Gastroesophageal sphincter (tissue), 4 donors: ENCODE data around the gene FARS2. TPM values are rescaled to one million over a fixed set of nuclear protein-coding genes. Genes with fewer than 3 reads are reported as not detected.

ENCODE experiments used
- ATAC-seq: fragments of 150-250 bp; one replicate; pipeline ENCODE4 v1.9.1; 2016; ENCODE audit warnings: mild to moderate bottlenecking, moderate library complexity
- H3K27ac ChIP-seq, 4 donors: fragments of 200-600 bp; sonication (generic) in 3 of 4; 1 replicate in 3 of 4; 2 replicates in 1 of 4; pipeline ENCODE4 v1.5.1; 2016 to 2019
- H3K27me3 ChIP-seq: fragments of 200-600 bp; sonication (generic); one replicate; pipeline ENCODE4 v1.5.1; 2019
- H3K36me3 ChIP-seq, 2 donors: fragments of 200-600 bp; sonication (generic); one replicate each; pipeline ENCODE4 v1.5.1; 2019; ENCODE audit warnings: control low read depth in 1 of 2
- H3K4me1 ChIP-seq, 3 donors: fragments of 200-600 bp; sonication (generic); 1 replicate in 2 of 3; 2 replicates in 1 of 3; pipeline ENCODE4 v1.5.1; 2016 to 2019; ENCODE audit warnings: control low read depth in 2 of 3
- H3K4me3 ChIP-seq, 2 donors: fragments of 200-600 bp; sonication (generic); one replicate each; pipeline ENCODE4 v1.5.1; 2019; ENCODE audit warnings: mild to moderate bottlenecking in 1 of 2, moderate library complexity in 1 of 2
- H3K9me3 ChIP-seq, 3 donors: fragments of 200-600 bp; sonication (generic); one replicate each; pipeline ENCODE4 v1.5.1; 2017 to 2019; ENCODE audit warnings: control low read depth in 2 of 3
- CTCF ChIP-seq, 4 experiments: fragments of 200-600 bp in 2 of 4; fragments of 450-650 bp in 2 of 4; sonication (generic) in 1 of 4; IDR thresholded peaks; one replicate each; pipeline ENCODE4 v1.5.1; 2017 to 2019; ENCODE audit warnings: antibody characterized with exemption in 4 of 4, mild to moderate bottlenecking in 2 of 4, moderate library complexity in 2 of 4
- EP300 ChIP-seq: sonication (generic); formaldehyde crosslinking; IDR thresholded peaks from one replicate; pipeline ENCODE4 v1.6.1; 2017; ENCODE audit warnings: antibody characterized with exemption, mild to moderate bottlenecking
- POLR2A ChIP-seq, 2 donors: fragments of 450-650 bp; IDR thresholded peaks; one replicate each; pipeline ENCODE4 v1.6.1; 2017; ENCODE audit warnings: antibody characterized with exemption in 2 of 2, mild to moderate bottlenecking in 2 of 2, moderate library complexity in 1 of 2
- POLR2AphosphoS5 ChIP-seq: sonication (generic); formaldehyde crosslinking; IDR thresholded peaks from one replicate; pipeline ENCODE4 v1.6.1; 2017; ENCODE audit warnings: antibody characterized with exemption
- WGBS, 2 donors: methylation state at CpG; one replicate each; pipeline ENCODE4 v1.1.5; 2018; ENCODE audit warnings: low coverage in 1 of 2; 5-methylcytosine and 5-hydroxymethylcytosine counted together
- total RNA-seq, 4 donors: library from RNA; depleted of rRNA; stranded (reverse); fragments of >200 nt; gene quantifications; one replicate each; pipeline ENCODE4 v1.1.0, GENCODE V29; 2016

FARS2 gene
- total RNA-seq, 4 donors from 2014 or later = 9.8 to 16.3 (median 14.4) TPM

- WGBS, 2 donors = 65 to 86% methylated on average over 4 to 5 of the region's 17 CpGs
- no peak for ATAC-seq
- Histone ChIP-seq H3K27ac (no peak overlapping the region), H3K4me1 (no peaks in the 10 kb centered on the region), H3K9me3 (no peaks in the 10 kb centered on the region), H3K4me3 (no peak overlapping the region), H3K27me3 (no peaks in the 10 kb centered on the region), H3K36me3 (no peaks in the 10 kb centered on the region)
- no peak for TF ChIP-seq CTCF (IDR thresholded peaks at IDR 0.05)
- TF ChIP-seq EP300 = no peak
- no peak for TF ChIP-seq POLR2AphosphoS5
- TF ChIP-seq POLR2A (IDR thresholded peaks at IDR 0.05) = no peak
These were observed 331.7 kb downstream of the FARS2 start for GRCh38 chr6:5592886-5593519.

- ATAC-seq = no peak
- H3K36me3 ChIP-seq = no peaks in the 10 kb centered on the region
- no peak for TF ChIP-seq POLR2AphosphoS5
- TF ChIP-seq EP300 = no peak
- TF ChIP-seq POLR2A (IDR thresholded peaks at IDR 0.05) = no peak
- no peak for TF ChIP-seq CTCF (IDR thresholded peaks at IDR 0.05)
- H3K27me3 ChIP-seq = no peaks in the 10 kb centered on the region
- 100% methylated on average over 2 to 6 of the region's 7 CpGs for WGBS, 2 donors
- no peaks in the 10 kb centered on the region for H3K9me3 ChIP-seq
- no peak overlapping the region for H3K27ac ChIP-seq
- H3K4me3 ChIP-seq = no peak overlapping the region
- no peaks in the 10 kb centered on the region for H3K4me1 ChIP-seq
These were observed 333.9 kb downstream of the FARS2 start for GRCh38 chr6:5595184-5595583.

GRCh38 chr6:5597413-5597812 lies 336.1 kb downstream of the FARS2 start:
- 75 to 79% methylated on average over 6 to 7 of the region's 7 CpGs for WGBS, 2 donors
- no peak for TF ChIP-seq EP300
- no peak for TF ChIP-seq POLR2AphosphoS5
- no peak for TF ChIP-seq POLR2A (IDR thresholded peaks at IDR 0.05)
- TF ChIP-seq CTCF (IDR thresholded peaks at IDR 0.05) = no peak
- Histone ChIP-seq H3K27me3 (no peaks in the 10 kb centered on the region), H3K36me3 (no peaks in the 10 kb centered on the region), H3K27ac (no peak overlapping the region), H3K4me1 (no peaks in the 10 kb centered on the region), H3K9me3 (no peaks in the 10 kb centered on the region), H3K4me3 (no peak overlapping the region)
- ATAC-seq = no peak

GRCh38 chr6:5598123-5598522 lies 336.8 kb downstream of the FARS2 start:
- Histone ChIP-seq H3K27ac (no peak overlapping the region), H3K9me3 (no peaks in the 10 kb centered on the region), H3K36me3 (no peaks in the 10 kb centered on the region), H3K4me1 (no peaks in the 10 kb centered on the region), H3K27me3 (no peaks in the 10 kb centered on the region), H3K4me3 (no peak overlapping the region)
- TF ChIP-seq EP300 = no peak
- TF ChIP-seq POLR2AphosphoS5 = no peak
- TF ChIP-seq CTCF (IDR thresholded peaks at IDR 0.05) = no peak
- 93% methylated on average over 3 of the region's 3 CpGs; no CpG with 5 or more reads in 1 of the 2 donors for WGBS, 2 donors
- ATAC-seq = no peak

- no peaks in the 10 kb centered on the region for H3K36me3 ChIP-seq
- H3K4me3 ChIP-seq = no peak overlapping the region
- H3K27ac ChIP-seq = no peak overlapping the region
- TF ChIP-seq POLR2AphosphoS5 (no peak), POLR2A (IDR thresholded peaks at IDR 0.05) (no peak), EP300 (no peak), CTCF (IDR thresholded peaks at IDR 0.05) (no peak)
- no peak for ATAC-seq
- H3K4me1 ChIP-seq = no peaks in the 10 kb centered on the region
- H3K9me3 ChIP-seq = no peaks in the 10 kb centered on the region
- 81 to 84% methylated on average over 7 to 8 of the region's 8 CpGs for WGBS, 2 donors
- H3K27me3 ChIP-seq = no peaks in the 10 kb centered on the region
These were observed 337.8 kb downstream of the FARS2 start for GRCh38 chr6:5599127-5599526.
